ENCODE data around the gene DPP10.

DNA sequence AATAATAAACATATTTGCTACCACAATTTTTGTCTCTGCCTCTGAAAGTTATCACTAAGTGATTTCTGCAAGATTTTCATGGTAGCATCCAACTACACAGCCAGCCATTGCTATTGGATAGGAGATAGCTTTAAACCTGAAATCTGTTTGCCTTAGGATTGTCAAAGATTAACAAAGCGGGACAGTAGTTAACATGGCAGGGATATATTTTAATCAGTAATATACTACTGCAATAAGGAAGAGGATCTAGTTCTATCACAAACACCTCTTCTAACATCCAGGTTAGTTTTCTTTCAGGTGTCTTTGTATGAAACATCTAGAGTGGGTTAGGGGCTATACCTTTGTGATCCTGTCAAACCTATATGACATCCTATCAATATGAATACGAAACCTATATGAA is 641.3 kb downstream of the DPP10 start:
- TF ChIP-seq, protein P1, sequence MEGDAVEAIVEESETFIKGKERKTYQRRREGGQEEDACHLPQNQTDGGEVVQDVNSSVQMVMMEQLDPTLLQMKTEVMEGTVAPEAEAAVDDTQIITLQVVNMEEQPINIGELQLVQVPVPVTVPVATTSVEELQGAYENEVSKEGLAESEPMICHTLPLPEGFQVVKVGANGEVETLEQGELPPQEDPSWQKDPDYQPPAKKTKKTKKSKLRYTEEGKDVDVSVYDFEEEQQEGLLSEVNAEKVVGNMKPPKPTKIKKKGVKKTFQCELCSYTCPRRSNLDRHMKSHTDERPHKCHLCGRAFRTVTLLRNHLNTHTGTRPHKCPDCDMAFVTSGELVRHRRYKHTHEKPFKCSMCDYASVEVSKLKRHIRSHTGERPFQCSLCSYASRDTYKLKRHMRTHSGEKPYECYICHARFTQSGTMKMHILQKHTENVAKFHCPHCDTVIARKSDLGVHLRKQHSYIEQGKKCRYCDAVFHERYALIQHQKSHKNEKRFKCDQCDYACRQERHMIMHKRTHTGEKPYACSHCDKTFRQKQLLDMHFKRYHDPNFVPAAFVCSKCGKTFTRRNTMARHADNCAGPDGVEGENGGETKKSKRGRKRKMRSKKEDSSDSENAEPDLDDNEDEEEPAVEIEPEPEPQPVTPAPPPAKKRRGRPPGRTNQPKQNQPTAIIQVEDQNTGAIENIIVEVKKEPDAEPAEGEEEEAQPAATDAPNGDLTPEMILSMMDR (IDR thresholded peaks at IDR 0.05), result no peak
- no peak for TF ChIP-seq POLR2A (IDR thresholded peaks at IDR 0.05)

All from esophagus squamous epithelium (tissue), 4 donors.